ENCODE results near the gene PNPLA7. TPM values are rescaled to one million over a fixed set of nuclear protein-coding genes. Genes with fewer than 3 reads are reported as not detected.
A peak's percentile ranks its signal among the peaks of the same experiment; 100 is the strongest.
"Not testable (repeated sequence)": the region's sequence is repeated elsewhere in the genome, so short reads cannot be mapped to it uniquely, and the experiment has no call there.

The PNPLA7 gene
- total and polyA plus RNA-seq, 2 of the 13 experiments (the other 11 are each of a cell fraction or from before 2014, with no cell fraction given), result 0.42 to 1.5 TPM

DNA sequence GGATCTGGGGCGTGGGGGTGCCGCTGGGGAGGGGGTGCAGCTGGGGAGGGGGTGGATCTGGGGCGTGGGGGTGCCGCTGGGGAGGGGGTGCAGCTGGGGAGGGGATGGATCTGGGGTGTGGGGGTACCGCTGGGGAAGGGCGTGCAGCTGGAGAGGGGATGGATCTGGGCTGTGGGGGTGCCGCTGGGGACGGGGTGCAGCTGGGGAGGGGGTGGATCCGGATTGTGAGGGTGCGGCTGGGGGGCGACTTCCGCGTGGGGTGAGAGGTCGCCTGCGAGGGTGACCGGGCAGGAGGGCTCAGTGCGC, 709 bp upstream of the PNPLA7 start:
- 0 out of 2 replicates have a peak, but pooled peaks have one; percentile 4 for TF ChIP-seq SPEN (CRISPR knock-in tag; IDR thresholded peaks at IDR 0.05; ENCODE audit: low read depth)
- H3K9me3 ChIP-seq (ENCODE audit: low read length); intact Hi-C loops (cut with micrococcal nuclease; ENCODE audit: unreplicated experiment); POLR2A ChIA-PET; H3K79me2 ChIP-seq (ENCODE audit: insufficient read depth, low read length); FAIRE-seq; CTCF ChIA-PET (ENCODE audit: low intra/inter-chr PET ratio, low total read pairs); ATAC-seq; H2AFZ ChIP-seq (ENCODE audit: low read length); DNase-seq (ENCODE audit: low spot score); in situ Hi-C loops (cut with HindIII; ENCODE audit: extremely low pct_ligation_motif_present, low pct_unique_long_range_greater_than_20kb); H4K20me1 ChIP-seq (ENCODE audit: insufficient read depth, low read length); BruUV-seq (replicated peaks); H3K27me3 ChIP-seq (ENCODE audit: control insufficient read depth in 1 of 2, insufficient read depth in 2 of 2, low read length in 2 of 2): not testable (repeated sequence)
- Histone ChIP-seq H3K9ac (ENCODE audit: insufficient read depth, low read depth, low read length) (peak overlapping the region; percentile 75), H3K27ac (ENCODE audit: extremely low read length, insufficient read depth, low read length) (peak overlapping the region; percentile 80), H3K4me3 (replicated peaks in 1 of 3; ENCODE audit: insufficient read depth in 1 of 3, low read depth in 2 of 3, low read length in 3 of 3) (peak overlapping the region; percentile 45 to 76 (median 60); a peak in 5 of 6 replicates), H3K4me2 (ENCODE audit: low read depth, low read length) (peak overlapping the region; percentile 61), H3K36me3 (replicated peaks in 1 of 2; ENCODE audit: control insufficient read depth in 1 of 2, insufficient read depth in 2 of 2, low read length in 2 of 2) (peaks cover 6 to 15% of the 10 kb centered on the region in 2 experiments), H3K4me1 (ENCODE audit: insufficient read depth, low read length) (peaks cover 23% of the 10 kb centered on the region)
- 0% methylated on average over 2 of the region's 17 CpGs for WGBS (ENCODE audit: low lambda C conversion rate)

- no peak overlapping the region for H3K4me2 ChIP-seq (ENCODE audit: low read depth, low read length)
- H3K36me3 ChIP-seq (replicated peaks in 1 of 2; ENCODE audit: control insufficient read depth in 1 of 2, insufficient read depth in 2 of 2, low read length in 2 of 2), result no peaks in the 10 kb centered on the region
- H3K79me2 ChIP-seq (ENCODE audit: insufficient read depth, low read length), result peaks cover 2% of the 10 kb centered on the region
- no peak for DNase-seq (ENCODE audit: low spot score)
- H3K4me1 ChIP-seq (ENCODE audit: insufficient read depth, low read length), result peaks cover 17% of the 10 kb centered on the region
- H3K9ac ChIP-seq (ENCODE audit: insufficient read depth, low read depth, low read length), result no peak overlapping the region
- 81% methylated on average over 18 of the region's 23 CpGs for WGBS (ENCODE audit: low lambda C conversion rate)
- no peak overlapping the region for H2AFZ ChIP-seq (ENCODE audit: low read length)
- FAIRE-seq, result no peak
- H3K27ac ChIP-seq (ENCODE audit: extremely low read length, insufficient read depth, low read length), result no peak overlapping the region
- peaks cover 4% of the 10 kb centered on the region; the same call in 1 of the 2 replicates for H4K20me1 ChIP-seq (ENCODE audit: insufficient read depth, low read length)
- BruUV-seq (replicated peaks), result no TSS peak
- peaks cover 10% of the 10 kb centered on the region; the same call in 1 of the 2 replicates for H3K9me3 ChIP-seq (ENCODE audit: low read length)
- no peak overlapping the region for H3K4me3 ChIP-seq (replicated peaks in 1 of 3; ENCODE audit: insufficient read depth in 1 of 3, low read depth in 2 of 3, low read length in 3 of 3)
- no peak for TF ChIP-seq PAF1 (CRISPR knock-in tag; IDR thresholded peaks at IDR 0.05)
- TF ChIP-seq TARDBP (CRISPR knock-in tag; IDR thresholded peaks at IDR 0.05), result no peak
- TF ChIP-seq CEBPG (CRISPR knock-in tag; IDR thresholded peaks at IDR 0.05), result 0 out of 2 replicates have a peak, but pooled peaks have one; percentile 11
- no peak for TF ChIP-seq REPIN1 (CRISPR knock-in tag; IDR thresholded peaks at IDR 0.05; ENCODE audit: borderline replicate concordance, low read depth)
- TF ChIP-seq CEBPB (IDR thresholded peaks at IDR 0.05; ENCODE audit: borderline replicate concordance, low read depth, low read length), result peak; percentile 54; the same call in 1 of the 2 replicates
- TF ChIP-seq FOXA1 (IDR thresholded peaks at IDR 0.05), result no peak
- no peak for TF ChIP-seq FOXA1 (CRISPR knock-in tag; IDR thresholded peaks at IDR 0.05)
- 0 out of 4 replicates have a peak, but pooled peaks of 1 of the 2 experiments have one; percentile 18 for TF ChIP-seq ATF4 (CRISPR knock-in tag; IDR thresholded peaks at IDR 0.05)
- peaks cover 0 to 2% of the 10 kb centered on the region in 2 experiments; a peak in 2 of 5 replicates for H3K27me3 ChIP-seq (ENCODE audit: control insufficient read depth in 1 of 2, insufficient read depth in 2 of 2, low read length in 2 of 2)
- no peak for ATAC-seq
- ChIA-PET CTCF (ENCODE audit: low intra/inter-chr PET ratio, low total read pairs) (no interaction called here), POLR2A (no interaction called here)
- intact Hi-C loops (cut with micrococcal nuclease; ENCODE audit: unreplicated experiment) (no loop called here), in situ Hi-C loops (cut with HindIII; ENCODE audit: extremely low pct_ligation_motif_present, low pct_unique_long_range_greater_than_20kb) (no loop called here)
Measured at GRCh38 chr9:137547687-137548543, 2.3 kb downstream of the PNPLA7 start.

Measured in HepG2 (cell line).